Stimulated activated CD8-positive, alpha-beta memory T cell treated with anti-CD3 and anti-CD28 coated beads, Interleukin-7, amount 100 ng/mL, for 24 hours (primary cell): ENCODE measurements around the gene MKNK2.

Source experiments
- DNase-seq: peaks from one replicate; pipeline ENCODE4 v3.0.0-alpha.2; 2020; ENCODE audit warnings: low read depth

The MKNK2 gene

DNA sequence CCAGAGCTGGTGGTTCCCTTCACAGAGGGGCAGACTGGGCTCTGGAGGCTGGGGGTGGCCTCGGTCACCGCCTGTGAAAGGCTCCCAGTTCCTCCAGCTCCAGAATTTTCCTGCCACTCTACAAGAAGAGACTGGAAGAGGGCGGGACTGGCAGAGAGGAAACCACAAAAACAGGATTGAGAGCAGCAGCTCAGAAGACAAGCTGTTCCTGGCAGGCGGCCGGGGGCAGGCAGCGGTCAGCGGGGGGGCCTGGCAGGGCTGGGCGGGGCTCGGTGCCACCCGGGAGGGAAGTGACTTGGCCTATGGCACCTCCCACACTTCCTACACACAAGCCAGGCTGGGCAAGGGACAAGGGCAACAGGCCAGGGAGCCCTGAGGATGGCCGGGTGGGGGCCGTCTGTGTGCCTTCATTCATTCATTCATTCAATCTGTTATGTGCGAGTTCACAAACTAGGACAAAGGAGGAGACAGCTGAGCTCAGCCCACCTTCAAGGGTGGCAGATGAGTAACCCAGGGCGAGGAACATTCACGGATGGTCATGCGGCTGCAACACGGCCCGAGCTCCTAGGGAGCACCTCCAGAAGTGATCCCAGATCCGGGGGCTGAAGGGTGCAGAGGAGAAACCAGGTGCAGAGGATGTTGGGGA, 18.6 kb downstream of the MKNK2 start:
- no peak for DNase-seq

- no peak for DNase-seq
These were observed 23.7 kb downstream of the MKNK2 start for GRCh38 chr19:2027361-2027760.

DNA sequence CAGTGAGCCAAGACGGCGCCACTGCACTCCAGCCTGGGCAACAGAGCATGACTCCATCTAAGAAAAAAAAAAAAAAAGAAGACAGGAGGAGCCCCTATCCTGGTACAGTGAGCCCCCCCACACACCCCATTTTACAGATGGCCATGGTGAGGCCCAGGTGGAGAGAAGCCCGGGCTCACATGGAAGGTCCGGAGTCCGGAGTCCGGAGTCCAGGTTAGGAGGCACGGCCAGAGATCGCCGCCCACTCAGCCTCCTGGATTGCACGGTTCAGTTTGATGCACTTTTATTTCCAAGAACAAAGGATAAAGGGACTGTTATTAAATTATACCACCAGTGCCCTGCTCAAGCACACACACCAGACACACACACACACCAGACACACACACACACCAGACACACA, 24.3 kb downstream of the MKNK2 start:
- DNase-seq = no peak

DNA sequence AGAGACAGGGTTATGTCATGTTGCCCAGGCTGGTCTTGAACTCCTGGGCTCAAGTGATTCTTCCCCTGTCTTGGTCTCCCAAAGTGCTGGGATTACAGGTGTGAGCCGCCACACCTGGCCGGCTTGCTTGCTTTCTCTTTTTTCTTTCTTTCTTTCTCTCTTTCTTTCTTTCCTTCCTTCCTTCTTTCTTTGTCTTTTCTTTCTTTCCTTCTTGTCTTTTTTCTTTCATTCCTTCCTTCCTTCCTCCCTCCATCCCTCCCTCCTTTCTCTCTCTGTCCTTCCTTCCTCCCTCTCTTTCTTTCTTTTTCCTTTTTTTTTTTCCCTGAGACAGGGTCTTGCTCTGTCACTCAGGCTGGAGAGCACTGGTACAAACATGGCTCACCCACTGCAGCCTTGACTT, 28.8 kb downstream of the MKNK2 start:
- no peak for DNase-seq

- no peak for DNase-seq
These were observed 29.4 kb downstream of the MKNK2 start for GRCh38 chr19:2021453-2022140.

- DNase-seq = no peak
These were observed 32.3 kb downstream of the MKNK2 start for GRCh38 chr19:2018752-2019151.

DNA sequence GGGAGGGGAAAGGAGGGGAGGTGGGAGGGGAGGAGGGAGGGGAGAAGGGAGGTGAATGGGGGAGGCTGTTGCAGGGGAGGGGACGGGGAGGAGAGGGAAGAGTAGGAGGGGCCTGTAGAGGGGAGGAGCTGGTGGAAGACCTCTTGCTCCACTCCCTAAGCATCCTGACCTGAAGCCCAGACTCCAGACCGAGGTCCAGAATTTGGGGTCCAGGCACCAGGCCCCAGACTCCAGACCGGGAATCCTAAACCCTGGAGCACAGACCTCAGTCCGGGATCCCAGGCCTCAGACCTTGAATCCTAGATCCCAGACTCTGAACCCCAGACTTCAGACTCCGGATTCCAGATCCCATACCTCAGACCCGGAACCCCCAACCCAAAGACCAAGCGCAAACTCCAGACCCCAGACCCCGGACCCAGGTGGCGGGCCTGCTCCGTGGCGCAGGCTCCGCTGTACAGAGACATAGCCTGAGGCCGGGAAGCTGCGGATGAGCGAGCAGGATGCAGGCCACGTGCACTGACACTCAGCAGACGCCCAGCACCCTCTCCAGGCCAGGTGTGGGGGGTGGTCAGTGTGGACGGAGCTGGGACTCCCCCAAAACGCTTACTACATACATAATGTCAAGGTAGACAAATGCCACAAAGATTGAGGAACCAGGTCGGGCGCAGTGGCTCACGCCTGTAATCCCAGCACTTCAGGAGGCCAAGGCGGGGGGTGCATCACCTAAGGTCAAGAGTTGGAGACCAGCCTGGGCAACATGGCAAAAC, 34.8 kb downstream of the MKNK2 start:
- DNase-seq = no peak

GRCh38 chr19:2015608-2015950, 35.5 kb downstream of the MKNK2 start, which contains the start of gene BTBD2:
TSS of gene BTBD2 (minus strand) at chr19:2015714. CDS start at chr19:2015703, 11 bp downstream.
- peak; percentile 30 for DNase-seq

GRCh38 chr19:2014731-2015607, 36.1 kb downstream of the MKNK2 start:
- DNase-seq = no peak

GRCh38 chr19:2014131-2014571, 36.9 kb downstream of the MKNK2 start:
- DNase-seq = no peak

GRCh38 chr19:2013683-2013961, 37.4 kb downstream of the MKNK2 start:
- no peak for DNase-seq

DNA sequence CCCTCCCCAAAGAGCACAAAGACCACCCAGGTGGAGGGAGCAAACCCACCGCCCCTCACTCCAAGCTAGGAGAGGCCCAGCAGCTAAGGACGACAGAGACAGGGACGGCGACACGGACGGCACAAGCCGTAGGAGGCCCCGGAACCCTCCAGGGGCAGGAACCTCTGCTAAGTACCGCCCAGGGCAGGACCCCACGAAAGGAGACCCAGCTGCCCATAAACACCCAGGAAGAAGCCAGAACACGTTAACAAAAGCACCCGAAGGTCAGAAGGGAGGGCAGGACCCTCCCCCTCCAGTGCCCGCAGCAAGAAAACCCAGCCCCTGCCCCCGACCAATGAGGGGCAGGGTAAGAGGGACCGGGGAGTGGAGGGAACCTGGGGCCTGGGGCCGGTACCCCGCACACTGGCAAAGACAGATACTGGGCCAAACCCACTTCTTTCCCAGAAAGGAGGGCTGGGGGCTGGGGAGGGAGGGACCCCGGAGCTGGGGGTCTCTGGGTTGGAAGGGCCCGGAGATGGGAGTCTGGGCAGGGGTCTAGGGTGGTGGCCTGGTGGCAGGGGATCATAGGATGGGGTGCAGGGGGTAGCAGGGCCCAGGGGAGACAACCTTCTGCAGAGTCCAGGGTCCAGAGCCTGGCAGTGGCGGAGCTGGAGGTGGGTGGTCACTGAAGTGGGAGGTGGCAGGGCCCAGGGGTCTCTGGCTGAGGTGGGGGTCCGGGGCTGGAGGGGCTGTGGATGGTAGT, 37.9 kb downstream of the MKNK2 start:
- DNase-seq = no peak

DNA sequence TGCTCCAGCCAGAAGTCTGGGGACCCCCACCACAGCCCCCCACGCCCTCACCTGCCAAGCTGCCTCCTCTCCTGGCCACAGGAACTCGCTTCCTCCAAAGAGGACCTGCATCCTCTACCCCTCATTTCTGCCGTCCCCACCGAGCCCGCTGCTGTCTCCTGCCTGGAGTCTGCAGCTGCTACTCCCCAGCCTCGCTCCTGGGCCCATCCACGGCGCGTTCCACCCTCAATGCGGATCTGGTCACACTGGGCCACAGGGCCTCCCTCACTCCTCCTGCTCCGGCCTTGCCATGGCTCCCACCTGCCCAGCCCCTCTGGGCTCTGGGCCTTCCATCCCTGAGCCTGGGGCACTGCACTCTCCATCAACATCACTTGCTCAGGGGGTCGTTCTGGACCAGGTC, 39.9 kb downstream of the MKNK2 start:
- DNase-seq = no peak

DNA sequence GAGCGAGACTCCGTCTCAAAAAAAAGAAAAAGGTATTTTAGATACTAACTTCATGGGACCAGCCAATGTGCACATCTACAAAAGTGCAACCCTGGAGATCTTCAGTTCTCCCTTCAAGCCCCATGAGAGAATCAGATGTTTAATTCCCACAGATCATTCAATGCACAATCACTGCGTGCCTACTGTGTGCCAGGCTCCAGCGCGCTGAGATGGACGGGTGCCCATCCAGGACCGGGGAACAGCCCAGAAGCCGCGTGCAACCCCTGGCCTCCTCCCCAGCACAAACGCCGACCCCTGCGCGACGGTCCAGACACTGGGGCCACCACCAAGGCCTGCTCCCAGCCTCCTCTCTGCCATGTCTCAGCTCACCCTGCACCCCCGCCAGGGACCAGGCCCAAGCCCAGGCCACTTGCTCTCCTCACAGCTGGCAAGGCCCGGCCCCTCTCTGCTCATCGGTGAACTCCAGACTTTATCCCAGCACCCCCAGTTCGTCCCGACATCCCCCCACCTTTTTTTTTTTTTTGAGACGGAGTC, 40.8 kb downstream of the MKNK2 start:
- no peak for DNase-seq

DNA sequence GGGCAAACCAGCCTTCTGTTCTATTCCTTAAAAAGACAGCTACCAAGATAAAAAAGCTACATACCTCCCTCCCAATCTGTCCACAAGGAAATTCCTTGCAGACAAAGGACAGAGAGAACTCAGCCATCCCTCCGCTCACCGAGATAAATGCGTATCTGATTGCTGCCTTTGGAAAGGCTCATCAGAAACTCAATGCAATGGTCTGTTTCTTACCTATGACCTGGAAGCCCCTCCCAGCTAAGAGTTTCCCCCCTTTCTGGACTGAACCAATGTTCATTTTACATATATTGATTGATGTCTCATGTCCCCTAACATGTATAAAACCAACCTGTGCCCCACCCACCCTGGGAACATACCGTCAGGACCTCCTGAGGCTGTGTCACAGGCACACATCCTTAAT, 47.2 kb downstream of the MKNK2 start:
- no peak for DNase-seq

DNA sequence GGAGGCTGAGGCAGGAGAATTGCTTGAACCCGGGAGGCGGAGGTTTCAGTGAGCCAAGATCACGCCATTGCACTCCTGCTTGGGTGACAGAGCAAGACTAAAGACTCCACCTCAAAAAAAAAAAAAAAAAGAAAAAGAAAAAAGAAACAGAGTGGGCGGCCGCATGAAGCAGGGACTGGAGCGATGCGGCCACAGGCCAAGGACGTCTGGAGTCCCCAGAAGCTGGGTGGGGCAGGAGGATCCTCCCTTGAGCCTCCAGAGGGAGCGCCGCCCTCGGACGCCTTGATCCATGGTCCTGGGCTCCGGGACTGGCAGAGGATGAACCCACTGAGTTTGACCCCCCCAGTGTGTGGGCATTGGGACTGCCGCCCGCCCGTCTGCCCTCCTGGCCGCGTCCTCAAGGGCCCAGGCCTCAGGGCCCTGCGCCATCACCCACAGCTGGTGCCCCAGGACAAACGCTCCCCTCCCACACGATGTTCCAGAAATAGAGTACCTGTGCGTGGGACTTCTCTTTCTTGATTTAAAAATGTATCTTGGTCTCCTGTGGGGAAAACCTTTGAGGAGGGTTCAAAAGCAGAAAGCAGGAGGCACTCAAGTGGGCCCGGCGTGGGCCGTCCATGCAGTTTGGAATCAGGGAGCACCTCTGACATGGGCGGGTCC, 51.1 kb downstream of the MKNK2 start:
- DNase-seq = no peak

DNA sequence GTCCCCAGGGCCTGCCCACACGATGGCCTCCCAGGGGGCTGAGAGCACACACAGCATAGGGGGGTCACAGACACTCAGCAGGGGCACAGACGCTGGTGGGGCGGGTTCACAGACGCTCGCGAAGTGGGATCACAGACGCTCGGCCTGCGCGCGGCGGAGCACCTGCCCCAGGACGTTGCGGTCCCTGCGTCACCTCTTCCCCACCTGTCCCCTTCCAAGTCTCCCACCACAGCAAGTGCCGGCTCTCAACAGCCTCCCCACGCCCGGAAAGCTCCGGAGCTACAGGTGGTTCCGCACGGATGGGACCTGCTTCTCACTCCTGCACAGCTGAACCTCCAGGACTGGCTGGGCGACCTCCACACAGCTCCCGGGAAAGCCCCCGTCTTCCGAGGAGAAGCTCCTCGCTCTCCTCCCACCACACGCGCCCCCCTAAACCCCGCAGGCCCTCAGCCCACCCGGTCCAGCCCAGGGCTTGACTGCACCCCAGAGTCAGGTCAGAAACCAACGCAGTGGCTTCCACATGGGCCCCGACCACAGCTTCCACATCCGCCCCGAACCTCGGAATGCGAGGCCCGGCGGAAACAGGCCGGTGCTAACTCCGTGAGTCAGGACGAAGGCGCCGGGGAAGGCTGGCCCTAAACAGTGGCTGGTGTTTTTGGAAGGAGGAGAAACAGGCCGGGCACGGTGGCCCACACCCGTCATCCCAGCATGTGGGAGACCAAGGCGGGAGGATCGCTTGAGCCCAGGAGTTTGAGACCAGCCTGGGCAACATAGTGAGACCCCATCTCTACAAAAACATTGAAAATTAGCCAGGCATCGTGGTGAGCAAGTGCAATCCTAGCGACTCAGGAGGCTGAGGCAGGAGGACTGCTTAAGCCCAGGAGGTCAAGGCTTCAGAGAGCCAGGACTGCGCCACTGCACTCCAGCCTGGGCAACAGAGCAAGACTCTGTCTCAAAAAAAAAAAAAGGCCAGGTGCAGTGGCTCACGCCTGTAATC, 52.0 kb downstream of the MKNK2 start:
- DNase-seq = no peak

- DNase-seq = no peak
These were observed 53.5 kb downstream of the MKNK2 start for GRCh38 chr19:1997353-1998233.
